Activated gamma-delta T cell (primary cell): ENCODE results near the gene PLP2.

Source experiments
- DNase-seq: peaks from one replicate; lab custom pipeline; 2025; lab: John Stamatoyannopoulos, UW

Gene PLP2

DNA sequence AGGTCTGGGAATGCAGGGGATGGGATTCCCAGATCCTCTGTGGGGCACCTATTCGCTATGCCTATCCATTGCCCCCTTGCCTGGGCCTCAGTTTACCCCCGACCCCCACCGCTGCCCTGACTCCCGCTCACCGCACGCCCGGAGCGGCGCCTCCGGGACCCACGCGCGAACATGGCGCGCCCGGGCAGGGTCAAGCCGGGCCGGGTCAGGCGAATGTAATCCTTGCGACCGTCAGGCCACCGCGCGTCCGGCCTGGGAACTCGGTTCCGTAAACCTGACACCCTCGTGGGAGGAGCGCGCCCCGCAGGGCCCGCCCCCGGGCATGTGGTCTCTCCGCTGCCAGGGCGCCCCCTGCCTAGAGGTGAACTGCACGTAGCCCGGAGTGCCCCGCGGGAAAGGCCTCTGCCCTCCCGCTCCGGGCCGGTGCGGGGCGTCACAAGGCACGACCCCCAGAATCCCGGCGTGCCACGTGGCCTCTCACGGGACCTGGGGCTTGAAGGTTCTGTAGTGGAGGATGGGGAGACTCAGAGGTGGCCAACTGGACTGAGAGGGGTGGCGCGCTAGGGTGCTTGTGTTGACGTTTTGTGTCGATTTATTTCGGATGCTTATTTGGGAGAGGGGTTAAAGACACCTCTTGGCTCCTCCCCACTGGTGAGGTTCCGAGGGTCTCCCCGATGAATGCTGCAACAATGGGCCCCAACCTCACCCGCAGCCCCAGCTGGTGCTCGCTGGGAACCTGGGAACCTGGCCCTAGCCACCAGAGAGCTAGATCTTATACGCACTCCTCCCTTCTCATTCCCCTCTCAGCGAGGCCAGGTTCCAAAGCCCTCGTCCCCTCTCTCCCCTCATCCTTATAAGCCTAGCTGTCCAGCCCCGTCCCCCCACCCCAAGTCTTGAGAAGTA lies 14.7 kb downstream of the PLP2 start, which contains the start of gene PRICKLE3:
Gene PRICKLE3, minus strand, starts transcription at position 249 of the 903 bp plus-strand sequence. Its CDS starts 76 bp downstream, at position 173.
- DNase-seq = peak; percentile 51

DNA sequence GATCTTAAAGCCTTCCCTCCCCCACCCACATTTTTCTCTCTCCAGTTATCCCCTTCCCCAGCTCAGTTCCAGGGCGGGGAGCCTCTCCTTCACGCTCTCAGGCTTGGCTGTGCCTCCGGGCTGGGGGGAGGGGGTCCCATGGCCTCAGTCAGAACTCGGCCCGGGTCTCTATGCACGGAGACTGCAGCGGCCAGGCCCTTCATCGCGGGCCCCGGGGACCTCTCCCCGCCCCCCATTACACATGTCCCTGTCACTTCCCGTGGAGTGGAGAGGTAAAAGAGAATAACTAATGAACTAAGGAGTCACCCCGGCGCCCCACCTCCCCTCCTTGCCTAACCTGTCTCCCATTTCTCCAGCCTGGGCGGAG lies 15.3 kb downstream of the PLP2 start:
- no peak for DNase-seq

- no peak for DNase-seq
Measured at GRCh38 chrX:49187526-49187925, 15.8 kb downstream of the PLP2 start.

DNA sequence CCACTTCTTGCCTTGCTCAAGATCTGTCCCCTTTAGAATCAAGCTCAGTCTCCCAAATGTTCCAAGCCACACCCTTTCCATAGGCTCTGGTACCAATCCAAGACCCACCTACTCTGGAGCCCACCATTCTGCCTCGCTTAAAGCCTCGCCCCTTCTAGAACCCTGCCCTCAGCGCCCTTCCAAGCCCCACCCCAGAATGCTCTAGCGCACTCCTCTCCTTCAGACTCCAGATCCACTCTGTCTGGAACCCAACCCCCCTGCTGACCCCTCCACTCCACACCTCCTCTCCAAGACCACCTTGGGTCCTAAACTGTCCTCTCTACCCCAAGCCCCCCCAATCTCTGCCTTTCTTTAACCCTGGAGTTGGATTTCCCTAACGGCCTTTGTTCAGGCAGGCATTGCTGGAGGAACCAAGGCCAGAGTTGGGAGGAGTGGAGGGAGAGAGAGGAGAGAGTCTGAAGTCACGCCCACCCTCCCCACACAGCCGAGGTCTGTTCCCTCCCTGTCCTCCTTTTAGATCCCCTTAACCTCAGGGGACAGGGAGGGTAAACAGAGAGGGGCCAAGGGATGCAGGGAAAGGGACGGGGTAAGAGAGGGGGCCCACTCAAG lies 16.9 kb downstream of the PLP2 start:
- DNase-seq = no peak

GRCh38 chrX:49189606-49190005 lies 17.9 kb downstream of the PLP2 start:
- no peak for DNase-seq

GRCh38 chrX:49190821-49191573 lies 19.3 kb downstream of the PLP2 start:
- DNase-seq = peak; percentile 48

DNA sequence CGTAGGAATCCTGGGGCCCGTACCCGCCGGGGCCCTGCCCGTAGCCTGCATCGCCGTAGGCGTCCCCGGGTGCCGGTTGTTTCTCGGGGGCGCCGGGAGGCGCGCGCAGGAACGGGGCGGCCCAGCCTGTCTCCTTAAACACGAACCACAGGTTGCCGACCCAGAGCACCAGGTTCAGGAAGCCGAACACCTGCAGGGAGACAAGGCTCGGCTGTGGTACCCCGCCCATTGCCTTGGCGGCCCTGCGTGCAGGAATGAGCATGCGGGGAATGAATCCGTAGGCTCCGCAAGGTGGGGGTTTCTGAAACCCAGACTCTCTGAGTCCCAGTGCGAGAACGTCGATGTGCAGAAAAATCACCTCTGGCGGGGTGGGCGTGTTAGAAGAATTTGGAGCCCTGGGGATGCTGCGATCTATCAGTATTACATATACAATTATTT lies 19.9 kb downstream of the PLP2 start:
- DNase-seq = no peak

DNA sequence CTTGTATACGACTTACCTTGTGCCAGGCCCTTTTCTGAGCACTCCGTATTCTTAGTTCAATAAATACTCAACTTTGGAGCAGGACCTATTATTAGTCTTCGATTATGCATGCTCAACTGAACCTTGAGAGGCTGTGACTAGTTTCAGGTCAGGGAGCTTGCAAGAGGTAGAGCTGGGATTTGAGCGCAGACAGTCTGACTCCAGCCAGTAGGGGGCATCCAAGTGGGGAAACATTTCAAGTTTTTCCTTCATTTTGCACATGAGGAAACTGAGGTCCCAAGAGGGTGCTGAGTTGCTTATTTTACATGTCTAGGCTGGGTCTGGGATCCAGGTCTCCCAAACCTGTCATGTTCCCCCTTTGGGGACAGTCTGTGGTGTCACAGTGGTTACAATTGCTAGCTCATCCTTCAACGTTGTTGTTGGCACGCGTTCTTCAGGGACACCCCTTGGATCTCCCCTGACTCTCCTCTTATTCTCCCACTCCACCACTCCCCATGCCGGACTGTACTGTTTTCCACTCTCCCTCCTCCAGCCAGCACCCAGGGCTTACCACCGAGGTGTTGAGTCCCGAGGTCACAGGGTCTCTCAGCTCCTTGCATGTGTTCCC lies 21.1 kb downstream of the PLP2 start:
- DNase-seq = no peak

- DNase-seq = no peak
Measured at GRCh38 chrX:49193542-49193964, 21.9 kb downstream of the PLP2 start.

GRCh38 chrX:49197543-49198087 lies 25.9 kb downstream of the PLP2 start:
- no peak for DNase-seq

GRCh38 chrX:49198540-49199314 lies 27.0 kb downstream of the PLP2 start:
- no peak for DNase-seq

GRCh38 chrX:49199315-49199595 lies 27.6 kb downstream of the PLP2 start:
- no peak for DNase-seq

DNA sequence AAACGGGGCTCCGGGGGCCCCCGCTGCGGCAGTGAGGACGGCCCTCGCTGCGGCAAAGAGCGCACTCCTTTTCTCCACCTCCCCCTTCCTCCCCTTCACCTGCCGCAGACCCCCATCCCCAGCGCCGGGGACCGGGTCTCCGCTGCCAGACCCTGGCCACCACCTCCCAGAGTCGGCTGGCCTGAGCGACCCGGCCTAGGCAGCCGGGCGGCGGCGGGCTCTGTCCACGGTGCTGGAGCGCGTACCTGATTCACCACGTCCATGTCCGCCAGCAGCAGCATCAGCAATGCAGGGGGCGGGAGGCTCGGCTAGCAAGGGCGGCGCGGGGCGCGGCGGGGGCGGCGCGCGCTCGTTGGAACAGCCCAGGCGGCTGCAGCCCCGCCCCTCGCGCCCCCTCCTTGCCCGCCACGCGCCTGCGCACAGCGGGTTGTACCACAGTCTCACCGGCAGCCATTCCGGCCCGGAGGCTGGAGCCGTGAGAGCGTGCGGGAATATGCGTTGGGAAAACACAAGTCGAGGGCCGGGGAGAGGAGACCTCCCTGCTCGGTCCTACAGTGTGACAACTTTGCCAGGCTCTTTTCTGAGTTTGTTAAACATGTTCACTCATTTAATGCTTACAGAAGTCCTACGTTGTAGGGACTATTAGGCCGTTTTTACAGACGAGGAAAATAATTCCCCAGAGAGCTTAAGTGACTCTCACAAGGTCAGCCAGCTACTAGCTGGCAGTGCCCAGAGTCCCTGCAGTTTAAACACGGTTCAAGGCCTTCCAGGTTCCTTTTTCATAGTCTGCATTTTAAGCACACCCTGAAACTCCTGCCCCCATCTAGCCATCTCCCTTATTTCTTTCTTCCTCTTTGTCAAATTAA lies 28.4 kb downstream of the PLP2 start, which contains the start of gene SYP:
Gene SYP, minus strand, starts transcription at position 288 of the 866 bp plus-strand sequence. Its CDS starts 7 bp downstream, at position 281.
- DNase-seq = peak; percentile 84

DNA sequence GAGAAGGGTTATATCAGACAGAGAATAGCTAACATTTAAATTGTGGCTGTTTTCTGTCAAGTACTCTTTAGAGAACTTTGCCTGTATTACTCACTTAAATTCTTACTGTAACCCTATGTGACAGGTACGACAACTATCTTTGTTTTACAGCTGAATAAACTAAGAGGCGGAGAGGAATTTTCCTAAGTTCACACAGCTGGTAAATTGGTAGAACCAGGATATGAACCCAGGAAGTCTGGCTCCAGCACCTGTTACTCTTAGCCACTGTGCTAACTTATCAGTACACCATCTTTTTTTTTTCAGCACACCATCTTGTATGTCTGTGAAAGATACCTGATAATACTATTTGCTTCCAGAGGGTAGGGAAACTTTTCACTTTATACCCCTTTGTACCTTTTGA lies 30.3 kb downstream of the PLP2 start:
- no peak for DNase-seq

DNA sequence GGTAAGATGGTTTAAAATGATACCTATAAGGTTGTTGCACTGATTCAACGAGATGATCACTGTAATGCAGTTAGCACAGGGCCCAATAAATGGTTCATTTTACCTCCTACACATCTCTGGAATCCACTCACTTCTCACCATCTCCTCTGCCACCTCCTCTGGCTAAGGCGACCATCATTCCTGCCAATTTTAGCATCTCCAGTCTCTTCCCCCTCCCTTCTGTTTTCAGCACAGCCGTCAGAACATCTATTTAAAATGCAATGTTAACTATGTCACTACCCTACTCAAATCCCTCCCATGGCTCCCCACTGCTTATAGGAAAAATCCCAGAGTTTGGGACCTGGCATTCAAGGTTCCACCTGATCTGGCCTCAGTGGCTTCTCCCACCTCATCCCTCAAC lies 31.8 kb downstream of the PLP2 start:
- no peak for DNase-seq

- DNase-seq = no peak
Measured at GRCh38 chrX:49204017-49204416, 32.3 kb downstream of the PLP2 start.

GRCh38 chrX:49204709-49205108 lies 33.0 kb downstream of the PLP2 start:
- no peak for DNase-seq

DNA sequence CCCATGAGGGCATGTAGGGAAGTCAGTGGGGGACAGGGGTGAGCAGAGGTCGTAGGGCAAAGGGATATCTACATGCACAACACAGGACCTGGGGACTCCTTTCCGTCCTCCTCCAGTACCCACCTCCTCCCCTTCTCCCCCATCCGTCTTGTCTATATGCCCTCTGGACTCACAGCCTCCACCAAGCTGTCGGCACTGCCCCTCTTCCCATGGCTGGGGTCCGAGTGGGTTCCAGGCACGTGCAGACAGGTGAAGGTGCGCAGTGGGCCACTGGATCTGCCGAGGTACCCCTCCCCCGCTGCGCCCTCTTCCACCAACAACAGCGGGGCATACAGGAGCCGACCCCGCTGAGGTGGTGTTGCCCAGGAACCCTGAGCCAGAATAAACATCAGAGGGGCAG lies 33.7 kb downstream of the PLP2 start:
- no peak for DNase-seq

DNA sequence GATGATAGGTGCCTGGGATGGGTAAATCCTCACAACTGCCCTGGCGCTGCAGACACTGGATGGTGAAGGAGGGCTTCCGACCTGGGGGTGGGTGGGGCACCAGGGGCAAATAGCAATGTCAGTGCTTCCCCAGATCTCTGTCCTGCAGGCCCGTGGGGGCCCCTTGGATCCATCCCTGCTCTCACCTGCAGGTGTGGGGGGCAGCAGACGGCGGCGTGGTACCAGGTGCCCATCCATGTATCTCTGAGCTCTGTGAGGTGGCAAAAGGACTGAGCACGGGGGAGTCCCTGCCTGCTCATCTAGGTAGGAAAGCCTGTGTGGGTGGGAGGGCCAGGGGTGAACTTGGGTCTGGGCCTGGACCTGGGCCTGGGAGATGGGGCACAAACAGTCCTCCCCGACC lies 34.8 kb downstream of the PLP2 start:
- no peak for DNase-seq

- no peak for DNase-seq
Measured at GRCh38 chrX:49208399-49208798, 36.7 kb downstream of the PLP2 start.
